LNCaP clone FGC (cell line): ENCODE data around the gene ARMH2.
"Not testable (repeated sequence)": the region's sequence is repeated elsewhere in the genome, so short reads cannot be mapped to it uniquely, and the experiment has no call there.

Experiments
- DNase-seq: peaks from one replicate; pipeline ENCODE4 v3.0.0-alpha.2; 2011; ENCODE audit warnings: low read depth
- H3K4me3 ChIP-seq: 2 replicates; pipeline ENCODE4 v1.5.1; 2011; ENCODE audit warnings: mild to moderate bottlenecking, low read depth, low read length, control low read depth
- TF ChIP-seq, protein P1 (sequence below): IDR thresholded peaks from 2 replicates; pipeline ENCODE4 v1.5.1; 2012; ENCODE audit warnings: mild to moderate bottlenecking; ENCODE audit not compliant: control insufficient read depth, insufficient read depth; ENCODE audit errors: extremely low read depth

Gene ARMH2

GRCh38 chr6:24759718-24760117, 39.0 kb downstream of the ARMH2 start:
- H3K4me3 ChIP-seq = no peak overlapping the region
- TF ChIP-seq, protein P1, sequence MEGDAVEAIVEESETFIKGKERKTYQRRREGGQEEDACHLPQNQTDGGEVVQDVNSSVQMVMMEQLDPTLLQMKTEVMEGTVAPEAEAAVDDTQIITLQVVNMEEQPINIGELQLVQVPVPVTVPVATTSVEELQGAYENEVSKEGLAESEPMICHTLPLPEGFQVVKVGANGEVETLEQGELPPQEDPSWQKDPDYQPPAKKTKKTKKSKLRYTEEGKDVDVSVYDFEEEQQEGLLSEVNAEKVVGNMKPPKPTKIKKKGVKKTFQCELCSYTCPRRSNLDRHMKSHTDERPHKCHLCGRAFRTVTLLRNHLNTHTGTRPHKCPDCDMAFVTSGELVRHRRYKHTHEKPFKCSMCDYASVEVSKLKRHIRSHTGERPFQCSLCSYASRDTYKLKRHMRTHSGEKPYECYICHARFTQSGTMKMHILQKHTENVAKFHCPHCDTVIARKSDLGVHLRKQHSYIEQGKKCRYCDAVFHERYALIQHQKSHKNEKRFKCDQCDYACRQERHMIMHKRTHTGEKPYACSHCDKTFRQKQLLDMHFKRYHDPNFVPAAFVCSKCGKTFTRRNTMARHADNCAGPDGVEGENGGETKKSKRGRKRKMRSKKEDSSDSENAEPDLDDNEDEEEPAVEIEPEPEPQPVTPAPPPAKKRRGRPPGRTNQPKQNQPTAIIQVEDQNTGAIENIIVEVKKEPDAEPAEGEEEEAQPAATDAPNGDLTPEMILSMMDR = no peak
- no peak for DNase-seq

DNA sequence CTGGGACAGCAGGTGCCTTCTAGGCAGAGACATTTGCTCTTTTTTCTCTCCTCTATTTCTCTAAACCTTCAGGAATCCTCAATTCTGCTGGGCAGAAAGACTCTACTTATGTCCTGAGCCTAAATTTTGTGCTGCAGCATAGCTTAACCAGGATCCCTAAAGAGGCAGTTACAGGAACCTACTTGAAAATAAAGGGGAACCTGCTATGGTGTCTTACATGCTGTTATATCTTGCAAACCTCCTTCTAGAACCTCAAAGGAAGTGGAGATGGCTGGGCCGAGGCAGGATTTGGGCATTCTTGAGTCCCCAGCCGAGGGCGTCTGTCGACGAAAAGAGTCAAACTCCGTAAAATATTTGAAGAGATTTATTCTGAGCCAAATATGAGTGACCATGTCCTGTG, 41.1 kb downstream of the ARMH2 start:
- TF ChIP-seq, protein P1 = no peak
- no peak for DNase-seq

DNA sequence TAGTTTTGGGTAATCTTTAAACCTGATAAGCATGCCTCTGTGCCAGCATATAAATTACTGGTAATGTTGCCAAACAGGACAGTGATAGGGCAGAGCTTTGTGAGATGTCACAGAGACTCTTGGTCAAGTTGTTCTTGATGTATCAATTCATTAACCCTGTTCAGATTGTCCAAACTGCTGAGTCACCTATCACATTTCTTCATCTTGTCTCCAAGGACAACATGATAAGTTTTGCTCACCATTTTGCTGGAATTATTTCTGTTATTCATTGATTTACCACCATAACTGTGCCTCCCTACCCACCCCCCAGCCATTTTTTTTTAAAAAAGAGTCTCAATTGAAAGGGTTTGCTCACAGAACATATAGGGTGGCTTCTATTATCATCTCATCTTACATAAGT, 43.4 kb downstream of the ARMH2 start:
- no peak overlapping the region for H3K4me3 ChIP-seq
- TF ChIP-seq, protein P1 = no peak
- DNase-seq = no peak

More for the DNA sequence above, 41.1 kb downstream of the ARMH2 start:
- H3K4me3 ChIP-seq = no peak overlapping the region

- DNase-seq, H3K4me3 ChIP-seq: not testable (repeated sequence)
Observed at GRCh38 chr6:24754378-24754777, 44.3 kb downstream of the ARMH2 start.

DNA sequence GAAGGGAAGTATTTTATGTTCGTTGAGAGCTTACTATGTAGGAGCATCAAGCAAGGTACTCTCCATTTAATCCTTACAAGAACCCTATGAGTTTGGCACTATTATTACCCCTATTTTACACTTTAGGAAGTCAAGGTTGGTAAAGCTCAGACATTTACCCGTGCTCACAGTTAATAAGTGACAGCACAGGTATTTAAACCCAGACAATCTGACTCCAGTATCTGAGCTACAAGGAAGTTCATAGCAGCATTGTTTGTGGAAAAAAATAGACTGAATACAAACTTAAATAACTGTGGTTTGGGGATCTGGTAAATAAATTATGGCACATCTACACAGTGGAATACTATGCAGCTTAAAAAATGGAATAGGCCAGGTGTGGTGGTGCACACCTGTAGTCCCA, 45.2 kb downstream of the ARMH2 start:
- TF ChIP-seq, protein P1 = no peak
- no peak for DNase-seq
- H3K4me3 ChIP-seq = no peak overlapping the region

DNA sequence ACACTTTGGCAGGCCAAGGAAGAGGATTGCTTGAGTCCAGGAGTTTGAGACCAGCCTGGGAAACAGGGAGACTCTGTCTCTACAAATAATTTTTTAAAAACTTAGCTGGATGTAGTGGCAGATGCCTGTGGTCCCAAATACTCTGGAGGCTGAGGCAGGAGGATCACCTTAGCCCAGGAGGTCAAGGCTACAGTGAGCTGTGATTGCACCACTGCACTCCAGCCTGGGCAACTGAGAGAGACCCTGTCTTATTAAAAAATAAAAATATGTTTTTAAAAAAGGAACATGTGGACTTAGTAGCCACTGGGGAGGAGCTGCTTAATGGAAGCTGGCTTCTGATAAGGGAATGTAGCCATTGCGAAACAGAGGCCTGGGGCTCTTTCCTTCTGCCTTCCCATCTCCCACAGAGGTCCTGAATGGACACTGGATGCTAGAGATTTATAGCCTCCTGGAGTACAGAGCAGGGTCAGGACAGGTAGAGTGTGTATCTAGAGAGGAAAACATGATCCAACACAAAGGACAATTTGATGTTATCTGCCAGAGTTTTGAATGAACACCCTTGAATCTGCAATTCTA, 45.7 kb downstream of the ARMH2 start:
- no peak for DNase-seq
- H3K4me3 ChIP-seq = no peak overlapping the region
- TF ChIP-seq, protein P1 = no peak

GRCh38 chr6:24752503-24752902, 46.2 kb downstream of the ARMH2 start:
- no peak overlapping the region for H3K4me3 ChIP-seq
- DNase-seq = no peak
- TF ChIP-seq, protein P1 = no peak

DNA sequence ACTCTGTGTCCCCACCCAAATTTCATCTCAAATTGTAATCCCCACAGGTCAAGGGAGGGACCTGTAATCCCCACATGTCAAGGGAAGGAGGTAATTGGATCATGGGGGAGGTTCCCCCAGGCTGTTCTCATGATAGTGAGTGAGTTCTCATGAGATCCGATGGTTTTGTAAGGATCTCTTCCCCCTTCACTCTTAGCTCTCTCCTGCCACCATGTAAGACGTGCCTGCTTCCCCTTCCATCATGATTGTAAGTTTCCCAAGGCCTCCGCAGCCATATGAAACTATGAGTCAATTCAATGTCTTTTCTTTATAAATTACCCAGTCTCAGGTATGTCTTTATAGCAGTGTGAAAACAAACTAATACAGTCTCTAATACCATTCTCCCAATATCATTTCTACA, 47.8 kb downstream of the ARMH2 start:
- DNase-seq, H3K4me3 ChIP-seq: not testable (repeated sequence)
